ENCODE results near the gene EPS15. TPM values are rescaled to one million over a fixed set of nuclear protein-coding genes. Genes with fewer than 3 reads are reported as not detected.

EPS15 gene
- total and polyA plus RNA-seq, 2 of the 8 experiments (the other 6 are each of a cell fraction or from before 2014, with no cell fraction given) = 15.9 to 57.2 TPM

GRCh38 chr1:51553911-51554310, 34.8 kb upstream of the EPS15 start (continued):
- TF ChIP-seq CHD7 (IDR thresholded peaks at IDR 0.05; ENCODE audit: insufficient replicate concordance, low read length) = no peak
- TF ChIP-seq CHD1 (IDR thresholded peaks at IDR 0.05; ENCODE audit: low read depth, low read length) = no peak
- no peak for TF ChIP-seq CTCF (IDR thresholded peaks at IDR 0.05; ENCODE audit: control extremely low read depth in 1 of 3, insufficient read depth in 1 of 3, low read depth in 1 of 3, low read length in 3 of 3)
- no peak for TF ChIP-seq CEBPB (IDR thresholded peaks at IDR 0.05; ENCODE audit: low read depth, low read length)
- no peak for TF ChIP-seq RAD21 (IDR thresholded peaks at IDR 0.05 in 1 of 2, conservative IDR thresholded peaks at IDR 0.05 in 1 of 2; ENCODE audit: low read depth in 2 of 2, low read length in 2 of 2)
- TF ChIP-seq CHD2 (IDR thresholded peaks at IDR 0.05; ENCODE audit: low read length) = no peak
- TF ChIP-seq HDAC2 (IDR thresholded peaks at IDR 0.05; ENCODE audit: borderline replicate concordance in 1 of 2, low read depth in 2 of 2, low read length in 2 of 2) = no peak
- no peak for TF ChIP-seq POU5F1 (IDR thresholded peaks at IDR 0.05; ENCODE audit: low read depth, low read length)

All from H1 (cell line).